IPS-15b (cell line): ENCODE results near the gene GRIK4.

Experiments
- H3K27me3 ChIP-seq: one replicate; pipeline ENCODE4 v1.6.1; 2013; ENCODE audit warnings: low read length; ENCODE audit not compliant: control insufficient read depth, insufficient read depth
- H3K36me3 ChIP-seq: one replicate; pipeline ENCODE4 v1.6.1; 2013; ENCODE audit warnings: low read length; ENCODE audit not compliant: control insufficient read depth, insufficient read depth
- H3K4me1 ChIP-seq: one replicate; pipeline ENCODE4 v1.6.1; 2013; ENCODE audit warnings: mild to moderate bottlenecking, low read length; ENCODE audit not compliant: control insufficient read depth, insufficient read depth
- H3K4me3 ChIP-seq: one replicate; pipeline ENCODE4 v1.5.1; 2013; ENCODE audit warnings: low read depth, low read length
- H3K9ac ChIP-seq: one replicate; pipeline ENCODE4 v1.6.1; 2013; ENCODE audit warnings: low read depth, mild to moderate bottlenecking, low read length
- H3K9me3 ChIP-seq: one replicate; pipeline ENCODE4 v1.6.1; 2013; ENCODE audit warnings: mild to moderate bottlenecking, low read length; ENCODE audit not compliant: control insufficient read depth, insufficient read depth

The GRIK4 gene

GRCh38 chr11:120546312-120547205 is 35.0 kb downstream of the GRIK4 start:
- no peaks in the 10 kb centered on the region for H3K36me3 ChIP-seq
- H3K4me1 ChIP-seq: peaks cover 2% of the 10 kb centered on the region
- H3K9ac ChIP-seq: no peak overlapping the region
- no peak overlapping the region for H3K4me3 ChIP-seq
- H3K27me3 ChIP-seq: no peaks in the 10 kb centered on the region
- no peaks in the 10 kb centered on the region for H3K9me3 ChIP-seq

DNA sequence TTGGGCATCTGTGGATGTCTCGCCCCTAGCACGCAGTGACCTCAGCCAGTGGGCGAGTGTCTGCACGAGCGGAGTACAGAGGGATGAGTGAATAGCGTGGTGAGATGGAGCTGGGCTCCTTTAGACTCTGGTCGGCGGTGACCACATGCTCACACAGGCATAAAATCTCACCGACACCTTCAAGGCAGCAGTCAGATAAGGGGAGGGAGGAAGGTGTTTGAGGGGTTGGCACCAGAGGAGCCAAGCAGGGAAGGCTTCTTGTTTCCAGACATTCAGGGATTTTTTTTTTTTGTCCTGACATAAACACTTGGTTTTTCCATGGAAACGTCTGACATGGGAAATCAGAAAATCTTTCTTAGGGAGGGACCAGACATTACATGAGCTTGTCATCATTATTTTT is 35.8 kb downstream of the GRIK4 start:
- H3K4me1 ChIP-seq: peaks cover 2% of the 10 kb centered on the region
- H3K36me3 ChIP-seq: no peaks in the 10 kb centered on the region
- no peaks in the 10 kb centered on the region for H3K27me3 ChIP-seq
- no peaks in the 10 kb centered on the region for H3K9me3 ChIP-seq
- no peak overlapping the region for H3K9ac ChIP-seq
- H3K4me3 ChIP-seq: no peak overlapping the region

DNA sequence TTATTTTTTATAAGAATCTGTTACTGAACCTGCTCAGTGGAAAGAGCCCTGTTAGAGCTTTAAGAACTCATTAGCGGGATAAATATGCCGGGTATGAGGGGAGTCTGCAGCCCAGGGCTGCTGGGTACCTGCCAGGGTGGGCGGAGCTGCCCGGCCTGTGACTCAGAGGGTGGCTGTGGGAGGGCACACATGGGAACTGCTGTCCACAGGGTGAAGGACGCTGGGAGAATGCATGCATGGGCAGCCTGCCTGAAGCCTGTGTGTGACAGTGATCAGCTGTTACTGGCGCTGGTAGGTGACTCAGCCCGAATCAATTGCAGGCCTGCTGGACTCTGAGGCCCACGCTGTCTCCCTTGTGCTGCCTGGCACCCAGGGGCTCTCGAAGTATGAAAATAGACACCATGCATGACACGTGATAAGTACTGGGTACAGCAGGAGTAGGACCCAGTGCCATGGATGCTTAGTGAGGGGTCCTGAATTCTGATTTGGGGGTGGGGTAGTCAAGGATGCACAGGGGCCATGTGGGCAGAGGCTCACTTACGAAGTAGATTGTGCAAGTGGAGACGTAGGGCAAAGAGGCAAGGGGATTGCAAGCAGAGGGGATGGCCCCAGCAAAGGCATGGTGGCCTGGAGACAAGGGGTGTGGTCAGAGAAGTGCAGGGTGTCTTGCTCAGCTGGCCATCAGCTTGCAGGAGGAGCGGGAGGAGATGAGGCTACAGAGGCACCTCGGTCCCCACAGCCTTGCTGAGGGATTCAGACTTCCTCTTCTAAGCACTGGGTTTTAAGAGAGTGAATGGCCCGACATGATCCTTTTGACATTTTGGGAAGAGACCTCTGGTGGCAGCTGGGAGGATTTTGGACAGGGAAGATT is 36.5 kb downstream of the GRIK4 start:
- Histone ChIP-seq H3K4me3 (no peak overlapping the region), H3K27me3 (no peaks in the 10 kb centered on the region), H3K9ac (no peak overlapping the region), H3K4me1 (peaks cover 4% of the 10 kb centered on the region), H3K36me3 (no peaks in the 10 kb centered on the region), H3K9me3 (no peaks in the 10 kb centered on the region)

DNA sequence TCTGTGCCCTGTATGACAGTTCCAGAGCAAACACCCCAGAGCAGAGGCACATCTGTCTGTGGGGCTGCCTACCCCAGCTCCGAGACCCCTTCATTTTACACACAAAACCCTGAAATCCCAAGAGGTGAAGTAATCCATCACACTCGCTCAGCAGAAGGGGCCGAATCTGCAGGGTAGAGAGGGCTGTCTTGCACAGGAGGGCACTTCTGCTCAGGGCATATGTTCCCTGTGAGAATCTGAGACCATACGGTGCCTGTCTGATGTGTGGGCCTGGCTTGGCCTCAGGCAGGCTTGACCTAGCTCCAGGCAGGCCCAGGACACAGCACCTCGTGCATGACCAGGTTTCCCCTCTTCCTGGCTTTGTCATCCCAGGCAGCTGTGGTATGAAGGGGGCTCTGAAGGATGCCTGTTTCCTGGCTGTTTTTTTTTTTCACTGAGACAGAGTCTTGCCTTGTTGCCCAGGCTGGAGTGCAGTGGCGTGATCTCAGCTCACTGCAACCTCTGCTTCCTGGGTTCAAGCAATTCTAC is 37.2 kb downstream of the GRIK4 start:
- no peak overlapping the region for H3K4me3 ChIP-seq
- H3K36me3 ChIP-seq: no peaks in the 10 kb centered on the region
- H3K4me1 ChIP-seq: peaks cover 10% of the 10 kb centered on the region
- H3K9ac ChIP-seq: no peak overlapping the region
- H3K9me3 ChIP-seq: no peaks in the 10 kb centered on the region
- no peaks in the 10 kb centered on the region for H3K27me3 ChIP-seq

- no peak overlapping the region for H3K4me3 ChIP-seq
- no peaks in the 10 kb centered on the region for H3K36me3 ChIP-seq
- H3K4me1 ChIP-seq: peaks cover 10% of the 10 kb centered on the region
- H3K27me3 ChIP-seq: no peaks in the 10 kb centered on the region
- H3K9ac ChIP-seq: no peak overlapping the region
- H3K9me3 ChIP-seq: no peaks in the 10 kb centered on the region
Observed at GRCh38 chr11:120549346-120549745, 37.8 kb downstream of the GRIK4 start.

DNA sequence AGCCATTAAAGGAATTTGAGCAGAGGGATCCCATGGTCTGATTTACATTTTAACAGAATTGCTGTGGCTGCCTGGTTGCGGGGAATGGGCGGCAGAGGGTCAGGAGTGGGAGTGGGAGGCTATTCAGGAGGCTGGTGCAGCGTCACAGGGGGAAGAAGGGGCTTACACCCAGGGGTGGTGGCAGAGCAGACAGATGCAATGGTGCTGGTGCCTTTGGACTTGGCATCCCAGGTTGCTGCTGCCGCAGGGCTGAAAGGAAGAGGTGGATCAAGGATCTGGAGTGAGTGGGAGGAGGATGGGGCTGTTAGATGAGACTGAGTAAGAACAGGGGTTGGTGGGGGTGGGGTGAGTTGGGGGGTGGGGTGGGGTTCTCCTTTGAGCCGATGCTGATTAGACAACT is 38.5 kb downstream of the GRIK4 start:
- Histone ChIP-seq H3K36me3 (no peaks in the 10 kb centered on the region), H3K4me1 (peaks cover 11% of the 10 kb centered on the region), H3K9me3 (no peaks in the 10 kb centered on the region), H3K9ac (no peak overlapping the region), H3K27me3 (no peaks in the 10 kb centered on the region), H3K4me3 (no peak overlapping the region)

- Histone ChIP-seq H3K9me3 (no peaks in the 10 kb centered on the region), H3K4me1 (peaks cover 21% of the 10 kb centered on the region)
Observed at GRCh38 chr11:120551191-120551590, 39.6 kb downstream of the GRIK4 start.

GRCh38 chr11:120554766-120555432 is 43.4 kb downstream of the GRIK4 start:
- H3K36me3 ChIP-seq: no peaks in the 10 kb centered on the region
- peaks cover 20% of the 10 kb centered on the region for H3K4me1 ChIP-seq

More at GRCh38 chr11:120551191-120551590, 39.6 kb downstream of the GRIK4 start:
- Histone ChIP-seq H3K9ac (no peak overlapping the region), H3K27me3 (no peaks in the 10 kb centered on the region), H3K36me3 (no peaks in the 10 kb centered on the region), H3K4me3 (no peak overlapping the region)

GRCh38 chr11:120555433-120555773 is 43.9 kb downstream of the GRIK4 start:
- Histone ChIP-seq H3K27me3 (no peaks in the 10 kb centered on the region), H3K9ac (peak overlapping the region; percentile 47)

More at GRCh38 chr11:120554766-120555432, 43.4 kb downstream of the GRIK4 start:
- no peak overlapping the region for H3K4me3 ChIP-seq
- H3K9ac ChIP-seq: peak overlapping the region; percentile 47
- no peaks in the 10 kb centered on the region for H3K9me3 ChIP-seq
- H3K27me3 ChIP-seq: no peaks in the 10 kb centered on the region

DNA sequence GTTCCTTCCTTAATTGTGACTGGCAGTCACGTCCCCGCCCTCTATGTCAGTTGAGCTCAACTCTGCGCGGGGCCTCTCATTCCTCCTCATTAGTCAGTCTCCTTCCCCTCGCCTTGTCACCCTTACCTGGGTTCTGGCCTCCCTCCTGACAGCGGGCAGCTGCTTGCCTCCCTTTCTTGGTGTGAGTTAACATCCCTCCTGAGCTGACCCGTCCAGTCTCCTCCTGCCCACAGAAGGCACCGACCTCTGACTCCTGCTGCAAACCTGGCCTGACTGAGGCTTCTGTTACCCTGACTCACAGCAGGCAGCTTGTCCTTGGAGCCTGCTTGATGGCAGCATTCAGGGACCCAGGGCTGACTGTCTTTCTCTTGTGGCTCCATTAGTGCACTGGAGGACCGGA is 45.2 kb downstream of the GRIK4 start:
- no peaks in the 10 kb centered on the region for H3K36me3 ChIP-seq
- H3K27me3 ChIP-seq: peaks cover 4% of the 10 kb centered on the region
- peaks cover 20% of the 10 kb centered on the region for H3K4me1 ChIP-seq
- no peaks in the 10 kb centered on the region for H3K9me3 ChIP-seq
- no peak overlapping the region for H3K9ac ChIP-seq
- H3K4me3 ChIP-seq: no peak overlapping the region

More at GRCh38 chr11:120555433-120555773, 43.9 kb downstream of the GRIK4 start:
- Histone ChIP-seq H3K9me3 (no peaks in the 10 kb centered on the region), H3K4me1 (peaks cover 20% of the 10 kb centered on the region), H3K36me3 (no peaks in the 10 kb centered on the region), H3K4me3 (no peak overlapping the region)

GRCh38 chr11:120558744-120559431 is 47.3 kb downstream of the GRIK4 start:
- H3K9ac ChIP-seq: no peak overlapping the region
- peaks cover 20% of the 10 kb centered on the region for H3K4me1 ChIP-seq
- H3K27me3 ChIP-seq: peaks cover 21% of the 10 kb centered on the region
- H3K4me3 ChIP-seq: no peak overlapping the region
- no peaks in the 10 kb centered on the region for H3K9me3 ChIP-seq
- H3K36me3 ChIP-seq: no peaks in the 10 kb centered on the region
